Caco-2 (cell line): ENCODE measurements around the gene SPPL2A. TPM values are rescaled to one million over a fixed set of nuclear protein-coding genes. Genes with fewer than 3 reads are reported as not detected.

Source experiments
- Bru-seq: library from RNA; stranded (reverse); fragments of 400-500 nt; gene quantifications from one replicate; lab custom pipeline; 2021; lab: Mats Ljungman, UMichigan
- BruChase-seq, 2 experiments: library from RNA; stranded (reverse); fragments of 400-500 nt; gene quantifications; one replicate each; lab custom pipeline; 2021; lab: Mats Ljungman, UMichigan
- BruUV-seq: library from RNA; stranded (reverse); fragments of 400-500 nt; replicated peaks from 2 replicates; lab custom pipeline; 2021; lab: Mats Ljungman, UMichigan
- CTCF ChIA-PET: fragments of 300-600 bp; sonication (Branson Sonifier 250); formaldehyde crosslinking; loops from one replicate; lab custom pipeline; 2022; ENCODE audit warnings: antibody characterized with exemption; lab: Charles Lee
- POLR2A ChIA-PET: fragments of 300-600 bp; sonication (Branson Sonifier 250); formaldehyde crosslinking; loops from one replicate; lab custom pipeline; 2022; ENCODE audit warnings: antibody characterized with exemption; lab: Charles Lee
- DNase-seq, 2 experiments: peaks; one replicate each; pipeline versions ENCODE4 v3.0.0 to v3.0.0-alpha.2; 2020 to 2022
- H3K27me3 ChIP-seq: replicated peaks from 2 replicates; pipeline ENCODE4 v1.6.0; 2011; ENCODE audit warnings: low read length; ENCODE audit not compliant: control insufficient read depth, insufficient read depth
- H3K36me3 ChIP-seq: 2 replicates; pipeline ENCODE4 v1.5.1; 2011; ENCODE audit warnings: low read length; ENCODE audit not compliant: control insufficient read depth, insufficient read depth
- H3K4me1 ChIP-seq: fragments of 250-450 bp; sonication (Bioruptor Pico); 2 replicates; pipeline ENCODE4 v1.5.1; 2020; ENCODE audit warnings: mild to moderate bottlenecking
- H3K4me3 ChIP-seq: 2 replicates; pipeline ENCODE4 v1.5.1; 2011; ENCODE audit warnings: low read depth, mild to moderate bottlenecking, control low read depth, low read length
- H3K9me3 ChIP-seq: fragments of 250-450 bp; sonication (Bioruptor Pico); 2 replicates; pipeline ENCODE4 v1.5.1; 2020; ENCODE audit warnings: mild to moderate bottlenecking, moderate library complexity
- H3K27ac Mint-ChIP-seq: one replicate; pipeline ENCODE4 v1.8.0; 2022; ENCODE audit warnings: mixed read lengths; ENCODE audit not compliant: unreplicated experiment
- H3K27me3 Mint-ChIP-seq: one replicate; pipeline ENCODE4 v1.8.0; 2022; ENCODE audit warnings: mixed read lengths; ENCODE audit not compliant: insufficient read depth, unreplicated experiment
- H3K36me3 Mint-ChIP-seq: one replicate; pipeline ENCODE4 v1.8.0; 2022; ENCODE audit warnings: mild to moderate bottlenecking, mixed read lengths; ENCODE audit not compliant: insufficient read depth, unreplicated experiment
- H3K4me1 Mint-ChIP-seq: one replicate; pipeline ENCODE4 v1.8.0; 2022; ENCODE audit warnings: low read depth, mixed read lengths; ENCODE audit not compliant: unreplicated experiment
- H3K4me3 Mint-ChIP-seq: one replicate; pipeline ENCODE4 v1.8.0; 2022; ENCODE audit warnings: mild to moderate bottlenecking, moderate library complexity, mixed read lengths; ENCODE audit not compliant: unreplicated experiment
- H3K9me3 Mint-ChIP-seq: one replicate; pipeline ENCODE4 v1.8.0; 2022; ENCODE audit warnings: mixed read lengths; ENCODE audit not compliant: unreplicated experiment
- intact Hi-C: fragments of 100-400 bp; cut with micrococcal nuclease; formaldehyde crosslinking; loops from one replicate; pipeline ENCODE4 v1.10.0; 2022; ENCODE audit not compliant: unreplicated experiment
- long read RNA-seq: library from polyadenylated mRNA; stranded (forward); transcript quantifications from one replicate; pipeline ENCODE4 v2.0.0, GENCODE V29; 2022
- total RNA-seq: library from RNA; stranded (reverse); gene quantifications from 2 replicates; pipeline ENCODE4 v1.2.3, GENCODE V29; 2022
- TF ChIP-seq, protein P1 (sequence below), 2 experiments: fragments of 200-600 bp in 1 of 2; IDR thresholded peaks; 1 replicate in 1 of 2; 2 replicates in 1 of 2; pipeline versions ENCODE4 v1.5.1 to v1.8.0; 2011 to 2022; ENCODE audit warnings: antibody characterized with exemption in 1 of 2, control low read depth in 1 of 2, inconsistent platforms in 1 of 2, low read depth in 1 of 2, low read length in 1 of 2, mild to moderate bottlenecking in 1 of 2, moderate library complexity in 1 of 2; ENCODE audit not compliant: insufficient read depth in 1 of 2, severe bottlenecking in 1 of 2, unreplicated experiment in 1 of 2

The SPPL2A gene, protein sequence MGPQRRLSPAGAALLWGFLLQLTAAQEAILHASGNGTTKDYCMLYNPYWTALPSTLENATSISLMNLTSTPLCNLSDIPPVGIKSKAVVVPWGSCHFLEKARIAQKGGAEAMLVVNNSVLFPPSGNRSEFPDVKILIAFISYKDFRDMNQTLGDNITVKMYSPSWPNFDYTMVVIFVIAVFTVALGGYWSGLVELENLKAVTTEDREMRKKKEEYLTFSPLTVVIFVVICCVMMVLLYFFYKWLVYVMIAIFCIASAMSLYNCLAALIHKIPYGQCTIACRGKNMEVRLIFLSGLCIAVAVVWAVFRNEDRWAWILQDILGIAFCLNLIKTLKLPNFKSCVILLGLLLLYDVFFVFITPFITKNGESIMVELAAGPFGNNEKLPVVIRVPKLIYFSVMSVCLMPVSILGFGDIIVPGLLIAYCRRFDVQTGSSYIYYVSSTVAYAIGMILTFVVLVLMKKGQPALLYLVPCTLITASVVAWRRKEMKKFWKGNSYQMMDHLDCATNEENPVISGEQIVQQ
- total RNA-seq (131 and 141 TPM in 2 replicates), Bru-seq, nascent RNA (percentile 82 among the genes with signal in this experiment), BruChase-seq, experiment 1, labeled RNA remaining after a 2-hour chase (percentile 85 among the genes with signal in this experiment), BruChase-seq, experiment 2, labeled RNA remaining after a 6-hour chase (percentile 94 among the genes with signal in this experiment)
- long read RNA-seq, full-length matches to known transcripts, result 64 of 113 reads
- long read RNA-seq, partial matches to known transcripts, result 4 of 113 reads
- long read RNA-seq, other reads (novel, unspliced or antisense), result 45 of 113 reads

DNA sequence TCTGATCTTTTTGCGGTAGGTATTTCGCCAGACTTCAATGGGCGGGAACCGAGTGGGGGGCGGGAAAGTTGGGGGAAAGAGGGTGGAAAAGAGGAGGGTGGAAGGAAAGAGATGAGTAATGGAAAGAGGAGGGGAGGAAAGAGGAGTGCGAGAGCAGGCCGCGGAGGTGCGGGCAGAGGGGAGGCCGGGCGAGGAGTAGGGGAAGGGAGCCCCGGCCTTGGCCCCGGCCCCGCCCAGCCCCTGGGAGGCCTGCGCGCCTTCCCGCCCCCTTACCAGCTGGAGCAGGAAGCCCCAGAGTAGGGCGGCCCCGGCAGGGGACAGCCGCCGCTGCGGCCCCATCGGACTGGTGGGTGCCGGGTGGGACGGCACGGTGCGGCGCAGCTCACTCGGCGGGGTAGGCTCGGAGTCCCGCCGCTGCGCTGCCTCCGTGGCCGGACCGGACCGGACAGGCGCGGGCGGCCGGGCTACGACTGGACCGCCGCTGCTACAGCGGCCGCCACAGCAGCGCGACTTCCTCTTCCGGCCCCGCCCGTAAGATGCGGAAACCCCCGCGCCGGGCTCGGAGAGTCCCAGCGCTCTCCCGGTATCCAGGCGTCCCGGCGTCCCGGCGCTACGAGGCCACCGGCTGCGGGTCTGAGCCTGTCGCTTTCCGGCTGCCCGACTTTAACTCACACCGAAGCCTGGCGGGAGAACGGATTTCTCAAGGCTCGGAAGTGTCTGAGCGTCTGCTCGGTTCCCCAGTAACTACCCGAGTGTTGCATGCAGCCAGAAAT, at the start of gene SPPL2A:
Gene SPPL2A, minus strand, starts transcription at position 512 of the 773 bp plus-strand sequence. Its CDS starts 173 bp downstream, at position 339.
- TF ChIP-seq, protein P1, sequence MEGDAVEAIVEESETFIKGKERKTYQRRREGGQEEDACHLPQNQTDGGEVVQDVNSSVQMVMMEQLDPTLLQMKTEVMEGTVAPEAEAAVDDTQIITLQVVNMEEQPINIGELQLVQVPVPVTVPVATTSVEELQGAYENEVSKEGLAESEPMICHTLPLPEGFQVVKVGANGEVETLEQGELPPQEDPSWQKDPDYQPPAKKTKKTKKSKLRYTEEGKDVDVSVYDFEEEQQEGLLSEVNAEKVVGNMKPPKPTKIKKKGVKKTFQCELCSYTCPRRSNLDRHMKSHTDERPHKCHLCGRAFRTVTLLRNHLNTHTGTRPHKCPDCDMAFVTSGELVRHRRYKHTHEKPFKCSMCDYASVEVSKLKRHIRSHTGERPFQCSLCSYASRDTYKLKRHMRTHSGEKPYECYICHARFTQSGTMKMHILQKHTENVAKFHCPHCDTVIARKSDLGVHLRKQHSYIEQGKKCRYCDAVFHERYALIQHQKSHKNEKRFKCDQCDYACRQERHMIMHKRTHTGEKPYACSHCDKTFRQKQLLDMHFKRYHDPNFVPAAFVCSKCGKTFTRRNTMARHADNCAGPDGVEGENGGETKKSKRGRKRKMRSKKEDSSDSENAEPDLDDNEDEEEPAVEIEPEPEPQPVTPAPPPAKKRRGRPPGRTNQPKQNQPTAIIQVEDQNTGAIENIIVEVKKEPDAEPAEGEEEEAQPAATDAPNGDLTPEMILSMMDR (IDR thresholded peaks at IDR 0.05; ENCODE audit: insufficient read depth in 1 of 2, low read depth in 1 of 2, low read length in 1 of 2, severe bottlenecking in 1 of 2, unreplicated experiment in 1 of 2), result no peak
- Mint-ChIP-seq H3K4me1 (peaks cover 37% of the 10 kb centered on the region), H3K9me3 (no peaks in the 10 kb centered on the region), H3K27ac (peak within 1 kb of the TSS; percentile 81), H3K27me3 (no peaks in the 10 kb centered on the region), H3K4me3 (peak within 1 kb of the TSS; percentile 77), H3K36me3 (peaks cover 23% of the 10 kb centered on the region)
- no peaks in the 10 kb centered on the region for H3K9me3 ChIP-seq
- no TSS peak for BruUV-seq
- peaks cover 10% of the 10 kb centered on the region; the same call in 1 of the 2 replicates for H3K4me1 ChIP-seq
- ChIA-PET CTCF (interaction anchor here (0.6 kb wide), 3 partner anchors 11 to 121 kb away, joined by 3 to 4 read pairs (median 4); no protein-coding TSS in a partner anchor), POLR2A (interaction anchor here (0.6 kb wide), 1 partner anchor 104 kb away, joined by 5 read pairs; no protein-coding TSS in a partner anchor)
- no peaks in the 10 kb centered on the region for H3K27me3 ChIP-seq
- peak; percentile 89 to 90 for DNase-seq
- no peaks in the 10 kb centered on the region for H3K36me3 ChIP-seq
- intact Hi-C loops, result loop anchor here (1.0 to 5.0 kb wide), 3 partner anchors 46 to 102 kb away; partner anchors contain the start of gene TRPM7
- peak within 1 kb of the TSS; percentile 57 for H3K4me3 ChIP-seq

DNA sequence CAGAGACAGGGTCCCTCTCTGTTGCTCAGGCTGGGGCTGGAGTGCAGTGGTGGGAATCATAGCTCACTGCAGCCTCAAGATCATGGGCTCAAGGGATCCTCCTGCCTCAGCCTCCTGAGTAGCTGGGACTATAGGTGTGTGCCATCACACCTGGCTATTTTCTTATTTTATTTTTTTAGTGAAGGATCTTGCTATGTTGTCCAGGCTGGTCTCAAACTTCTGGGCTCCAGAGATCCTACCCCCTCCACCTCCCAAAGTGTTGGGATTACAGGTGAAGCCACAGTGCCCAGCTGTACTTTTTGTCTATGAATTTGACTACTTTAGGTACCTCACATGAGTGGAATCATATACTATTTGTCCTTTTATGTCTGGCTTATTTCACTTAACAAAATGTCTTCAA, 49.1 kb upstream of the SPPL2A start:
- no peak overlapping the region for H3K4me3 Mint-ChIP-seq
- TF ChIP-seq, protein P1 (IDR thresholded peaks at IDR 0.05; ENCODE audit: insufficient read depth in 1 of 2, low read depth in 1 of 2, low read length in 1 of 2, severe bottlenecking in 1 of 2, unreplicated experiment in 1 of 2), result no peak
- POLR2A ChIA-PET, result no interaction called here
- H3K27me3 ChIP-seq, result no peaks in the 10 kb centered on the region
- H3K27ac Mint-ChIP-seq, result no peak overlapping the region
- peaks cover 21% of the 10 kb centered on the region for H3K4me1 Mint-ChIP-seq
- BruUV-seq, result no TSS peak
- CTCF ChIA-PET, result no interaction called here
- no peak overlapping the region for H3K4me3 ChIP-seq
- H3K36me3 Mint-ChIP-seq, result no peaks in the 10 kb centered on the region
- intact Hi-C loops, result no loop called here
- H3K9me3 Mint-ChIP-seq, result no peaks in the 10 kb centered on the region
- DNase-seq, result no peak
- H3K9me3 ChIP-seq, result no peaks in the 10 kb centered on the region
- no peaks in the 10 kb centered on the region for H3K36me3 ChIP-seq
- H3K27me3 Mint-ChIP-seq, result no peaks in the 10 kb centered on the region
- peaks cover 8% of the 10 kb centered on the region; the same call in 1 of the 2 replicates for H3K4me1 ChIP-seq
